Vagina (tissue), 2 donors: ENCODE measurements around the gene WAS. TPM values are rescaled to one million over a fixed set of nuclear protein-coding genes. Genes with fewer than 3 reads are reported as not detected.
"Not testable (repeated sequence)": the region's sequence is repeated elsewhere in the genome, so short reads cannot be mapped to it uniquely, and the experiment has no call there.

Experiments used
- DNase-seq, 2 donors: peaks; one replicate each; pipeline ENCODE4 v3.0.0-alpha.2; 2017; ENCODE audit errors: extremely low spot score in 2 of 2
- H3K27ac ChIP-seq: fragments of 200-600 bp; sonication (generic); one replicate; pipeline ENCODE4 v1.5.1; 2019
- H3K27me3 ChIP-seq: fragments of 200-600 bp; sonication (generic); one replicate; pipeline ENCODE4 v1.5.1; 2019
- H3K36me3 ChIP-seq, 2 donors: fragments of 200-600 bp; sonication (generic); one replicate each; pipeline ENCODE4 v1.5.1; 2017 to 2019
- H3K4me1 ChIP-seq: fragments of 200-600 bp; sonication (generic); one replicate; pipeline ENCODE4 v1.5.1; 2019
- H3K4me3 ChIP-seq, 2 donors: fragments of 200-600 bp; sonication (generic); 1 replicate in 1 of 2; 2 replicates in 1 of 2; pipeline ENCODE4 v1.5.1; 2016 to 2019
- H3K9me3 ChIP-seq: fragments of 200-600 bp; sonication (generic); one replicate; pipeline ENCODE4 v1.5.1; 2019
- CTCF ChIP-seq, 3 experiments: fragments of 450-650 bp in 2 of 3; fragments of 200-600 bp in 1 of 3; sonication (generic) in 1 of 3; IDR thresholded peaks; one replicate each; pipeline ENCODE4 v1.5.1; 2017 to 2019; ENCODE audit warnings: antibody characterized with exemption in 3 of 3, mild to moderate bottlenecking in 2 of 3, moderate library complexity in 2 of 3
- POLR2A ChIP-seq, 2 donors: fragments of 450-650 bp; IDR thresholded peaks; one replicate each; pipeline ENCODE4 v1.6.1; 2017; ENCODE audit warnings: antibody characterized with exemption in 2 of 2, mild to moderate bottlenecking in 2 of 2, moderate library complexity in 2 of 2
- POLR2AphosphoS5 ChIP-seq, 2 donors: sonication (generic); formaldehyde crosslinking; IDR thresholded peaks; one replicate each; pipeline ENCODE4 v1.9.0; 2017; ENCODE audit warnings: antibody characterized with exemption in 2 of 2, mild to moderate bottlenecking in 2 of 2, low read depth in 1 of 2; ENCODE audit not compliant: insufficient read depth in 1 of 2
- intact Hi-C: fragments of 100-400 bp; cut with DNase I; formaldehyde crosslinking; loops from one replicate; pipeline ENCODE4 v1.15.1; 2023
- total RNA-seq: library from RNA; depleted of rRNA; stranded (reverse); fragments of >200 nt; gene quantifications from one replicate; pipeline ENCODE4 v1.2.3, GENCODE V29; 2016

Gene WAS
- total RNA-seq, 1 donor from 2014 or later, result 4.4 TPM

GRCh38 chrX:48649102-48649501 is 34.5 kb upstream of the WAS start:
- H3K9me3 ChIP-seq, result no peaks in the 10 kb centered on the region
- intact Hi-C loops, result no loop called here
- H3K27ac ChIP-seq, result peak overlapping the region; percentile 39
- no peak for TF ChIP-seq CTCF (IDR thresholded peaks at IDR 0.05)
- TF ChIP-seq POLR2A (IDR thresholded peaks at IDR 0.05), result no peak
- no peak for TF ChIP-seq POLR2AphosphoS5 (IDR thresholded peaks at IDR 0.05; ENCODE audit: insufficient read depth in 1 of 2, low read depth in 1 of 2)
- H3K4me1 ChIP-seq, result no peaks in the 10 kb centered on the region
- no peaks in the 10 kb centered on the region for H3K36me3 ChIP-seq
- no peak for DNase-seq
- H3K4me3 ChIP-seq, result no peak overlapping the region
- H3K27me3 ChIP-seq, result no peaks in the 10 kb centered on the region

- H3K9me3 ChIP-seq, H3K4me3 ChIP-seq, intact Hi-C loops, DNase-seq, H3K4me1 ChIP-seq, H3K27me3 ChIP-seq, H3K36me3 ChIP-seq, H3K27ac ChIP-seq: not testable (repeated sequence)
Measured at GRCh38 chrX:48652055-48652579, 31.5 kb upstream of the WAS start.

GRCh38 chrX:48654746-48655145 is 28.9 kb upstream of the WAS start:
- H3K4me3 ChIP-seq, result peak overlapping the region in 1 of 2 donors; percentile 9
- H3K36me3 ChIP-seq, H3K9me3 ChIP-seq, H3K27ac ChIP-seq, DNase-seq, H3K27me3 ChIP-seq, intact Hi-C loops, H3K4me1 ChIP-seq: not testable (repeated sequence)

- H3K9me3 ChIP-seq, H3K27ac ChIP-seq, H3K4me3 ChIP-seq, H3K27me3 ChIP-seq, intact Hi-C loops, DNase-seq, H3K36me3 ChIP-seq, H3K4me1 ChIP-seq: not testable (repeated sequence)
Measured at GRCh38 chrX:48659686-48660085, 23.9 kb upstream of the WAS start.

- H3K4me1 ChIP-seq, result no peaks in the 10 kb centered on the region
- H3K9me3 ChIP-seq, result no peaks in the 10 kb centered on the region
- no peaks in the 10 kb centered on the region for H3K36me3 ChIP-seq
- no peak for DNase-seq
- intact Hi-C loops, result no loop called here
- H3K4me3 ChIP-seq, result no peak overlapping the region
- H3K27me3 ChIP-seq, result no peaks in the 10 kb centered on the region
- H3K27ac ChIP-seq, result no peak overlapping the region
- TF ChIP-seq POLR2AphosphoS5 (IDR thresholded peaks at IDR 0.05; ENCODE audit: insufficient read depth in 1 of 2, low read depth in 1 of 2), result no peak
- TF ChIP-seq POLR2A (IDR thresholded peaks at IDR 0.05), result no peak
- TF ChIP-seq CTCF (IDR thresholded peaks at IDR 0.05), result no peak
Measured at GRCh38 chrX:48663241-48663640, 20.4 kb upstream of the WAS start.

- H3K27ac ChIP-seq, result no peak overlapping the region
- H3K4me3 ChIP-seq, result no peak overlapping the region
- TF ChIP-seq CTCF (IDR thresholded peaks at IDR 0.05) (no peak), POLR2AphosphoS5 (IDR thresholded peaks at IDR 0.05; ENCODE audit: insufficient read depth in 1 of 2, low read depth in 1 of 2) (no peak), POLR2A (IDR thresholded peaks at IDR 0.05) (no peak)
- DNase-seq, result no peak
- no peaks in the 10 kb centered on the region for H3K36me3 ChIP-seq
- no peaks in the 10 kb centered on the region for H3K9me3 ChIP-seq
- H3K27me3 ChIP-seq, result no peaks in the 10 kb centered on the region
- no peaks in the 10 kb centered on the region for H3K4me1 ChIP-seq
- intact Hi-C loops, result no loop called here
Measured at GRCh38 chrX:48664156-48664555, 19.4 kb upstream of the WAS start.

GRCh38 chrX:48665991-48666390 is 17.6 kb upstream of the WAS start:
- H3K27ac ChIP-seq, result no peak overlapping the region
- intact Hi-C loops, result no loop called here
- no peaks in the 10 kb centered on the region for H3K4me1 ChIP-seq
- H3K36me3 ChIP-seq, result no peaks in the 10 kb centered on the region
- DNase-seq, result no peak
- H3K9me3 ChIP-seq, result no peaks in the 10 kb centered on the region
- TF ChIP-seq POLR2AphosphoS5 (IDR thresholded peaks at IDR 0.05; ENCODE audit: insufficient read depth in 1 of 2, low read depth in 1 of 2), result no peak
- no peak for TF ChIP-seq POLR2A (IDR thresholded peaks at IDR 0.05)
- no peak for TF ChIP-seq CTCF (IDR thresholded peaks at IDR 0.05)
- no peak overlapping the region for H3K4me3 ChIP-seq
- H3K27me3 ChIP-seq, result no peaks in the 10 kb centered on the region
